ENCODE data around the gene EMC10.

EMC10 gene

GRCh38 chr19:50498219-50499056, 22.1 kb downstream of the EMC10 start:
- TF ChIP-seq CTCF (IDR thresholded peaks at IDR 0.05; ENCODE audit: insufficient read depth, low read depth, low read length, missing control alignments): no peak
- H3K4me3 ChIP-seq (ENCODE audit: low read length): no peak overlapping the region

GRCh38 chr19:50500060-50500752, 23.9 kb downstream of the EMC10 start:
- DNase-seq (ENCODE audit: low read depth): no peak
- peak; percentile 17 for TF ChIP-seq CTCF (IDR thresholded peaks at IDR 0.05; ENCODE audit: insufficient read depth, low read depth, low read length, missing control alignments)
- H3K4me3 ChIP-seq (ENCODE audit: low read length): no peak overlapping the region

More at GRCh38 chr19:50498219-50499056, 22.1 kb downstream of the EMC10 start:
- no peak for DNase-seq (ENCODE audit: low read depth)

- DNase-seq (ENCODE audit: low read depth): no peak
- TF ChIP-seq CTCF (IDR thresholded peaks at IDR 0.05; ENCODE audit: insufficient read depth, low read depth, low read length, missing control alignments): no peak
- H3K4me3 ChIP-seq (ENCODE audit: low read length): no peak overlapping the region
Observed at GRCh38 chr19:50500753-50501151, 24.4 kb downstream of the EMC10 start.

GRCh38 chr19:50501186-50501567, 24.9 kb downstream of the EMC10 start:
- no peak for DNase-seq (ENCODE audit: low read depth)
- H3K4me3 ChIP-seq (ENCODE audit: low read length): no peak overlapping the region
- no peak for TF ChIP-seq CTCF (IDR thresholded peaks at IDR 0.05; ENCODE audit: insufficient read depth, low read depth, low read length, missing control alignments)

GRCh38 chr19:50501568-50502475, 25.5 kb downstream of the EMC10 start:
- no peak for TF ChIP-seq CTCF (IDR thresholded peaks at IDR 0.05; ENCODE audit: insufficient read depth, low read depth, low read length, missing control alignments)
- no peak overlapping the region for H3K4me3 ChIP-seq (ENCODE audit: low read length)
- DNase-seq (ENCODE audit: low read depth): no peak

- TF ChIP-seq CTCF (IDR thresholded peaks at IDR 0.05; ENCODE audit: insufficient read depth, low read depth, low read length, missing control alignments): no peak
- DNase-seq (ENCODE audit: low read depth): no peak
- H3K4me3 ChIP-seq (ENCODE audit: low read length): no peak overlapping the region
Observed at GRCh38 chr19:50505856-50506611, 29.7 kb downstream of the EMC10 start.

All from epithelial cell of esophagus (primary cell).